ENCODE data around the gene MEX3D.
"Not testable (repeated sequence)": the region's sequence is repeated elsewhere in the genome, so short reads cannot be mapped to it uniquely, and the experiment has no call there.

The MEX3D gene

DNA sequence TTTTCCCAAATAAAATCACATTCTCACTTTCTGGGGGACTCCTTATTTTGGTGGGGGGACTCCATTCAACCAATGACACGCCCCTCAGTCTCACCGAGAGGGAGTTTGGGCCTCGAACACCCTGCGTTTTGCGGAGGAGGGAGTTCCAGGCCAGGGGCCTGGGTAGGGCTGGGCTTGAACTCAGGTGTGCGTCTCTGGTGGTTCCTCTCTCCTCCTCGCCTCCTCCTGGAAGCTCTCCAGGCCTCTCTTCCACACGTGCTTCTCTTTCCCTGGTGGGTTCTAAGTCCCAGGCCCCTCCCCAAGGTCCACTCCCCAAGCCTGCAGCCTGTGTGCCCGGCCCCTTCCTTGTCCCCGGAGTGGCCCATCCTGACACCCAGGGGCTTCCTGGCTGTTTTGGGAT lies 14.7 kb downstream of the MEX3D start:
- H3K4me3 ChIP-seq, result no peak overlapping the region
- H3K27ac ChIP-seq, result no peak overlapping the region
- DNase-seq (ENCODE audit: low spot score), result no peak
- TF ChIP-seq, protein P1, sequence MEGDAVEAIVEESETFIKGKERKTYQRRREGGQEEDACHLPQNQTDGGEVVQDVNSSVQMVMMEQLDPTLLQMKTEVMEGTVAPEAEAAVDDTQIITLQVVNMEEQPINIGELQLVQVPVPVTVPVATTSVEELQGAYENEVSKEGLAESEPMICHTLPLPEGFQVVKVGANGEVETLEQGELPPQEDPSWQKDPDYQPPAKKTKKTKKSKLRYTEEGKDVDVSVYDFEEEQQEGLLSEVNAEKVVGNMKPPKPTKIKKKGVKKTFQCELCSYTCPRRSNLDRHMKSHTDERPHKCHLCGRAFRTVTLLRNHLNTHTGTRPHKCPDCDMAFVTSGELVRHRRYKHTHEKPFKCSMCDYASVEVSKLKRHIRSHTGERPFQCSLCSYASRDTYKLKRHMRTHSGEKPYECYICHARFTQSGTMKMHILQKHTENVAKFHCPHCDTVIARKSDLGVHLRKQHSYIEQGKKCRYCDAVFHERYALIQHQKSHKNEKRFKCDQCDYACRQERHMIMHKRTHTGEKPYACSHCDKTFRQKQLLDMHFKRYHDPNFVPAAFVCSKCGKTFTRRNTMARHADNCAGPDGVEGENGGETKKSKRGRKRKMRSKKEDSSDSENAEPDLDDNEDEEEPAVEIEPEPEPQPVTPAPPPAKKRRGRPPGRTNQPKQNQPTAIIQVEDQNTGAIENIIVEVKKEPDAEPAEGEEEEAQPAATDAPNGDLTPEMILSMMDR (IDR thresholded peaks at IDR 0.05), result no peak

DNA sequence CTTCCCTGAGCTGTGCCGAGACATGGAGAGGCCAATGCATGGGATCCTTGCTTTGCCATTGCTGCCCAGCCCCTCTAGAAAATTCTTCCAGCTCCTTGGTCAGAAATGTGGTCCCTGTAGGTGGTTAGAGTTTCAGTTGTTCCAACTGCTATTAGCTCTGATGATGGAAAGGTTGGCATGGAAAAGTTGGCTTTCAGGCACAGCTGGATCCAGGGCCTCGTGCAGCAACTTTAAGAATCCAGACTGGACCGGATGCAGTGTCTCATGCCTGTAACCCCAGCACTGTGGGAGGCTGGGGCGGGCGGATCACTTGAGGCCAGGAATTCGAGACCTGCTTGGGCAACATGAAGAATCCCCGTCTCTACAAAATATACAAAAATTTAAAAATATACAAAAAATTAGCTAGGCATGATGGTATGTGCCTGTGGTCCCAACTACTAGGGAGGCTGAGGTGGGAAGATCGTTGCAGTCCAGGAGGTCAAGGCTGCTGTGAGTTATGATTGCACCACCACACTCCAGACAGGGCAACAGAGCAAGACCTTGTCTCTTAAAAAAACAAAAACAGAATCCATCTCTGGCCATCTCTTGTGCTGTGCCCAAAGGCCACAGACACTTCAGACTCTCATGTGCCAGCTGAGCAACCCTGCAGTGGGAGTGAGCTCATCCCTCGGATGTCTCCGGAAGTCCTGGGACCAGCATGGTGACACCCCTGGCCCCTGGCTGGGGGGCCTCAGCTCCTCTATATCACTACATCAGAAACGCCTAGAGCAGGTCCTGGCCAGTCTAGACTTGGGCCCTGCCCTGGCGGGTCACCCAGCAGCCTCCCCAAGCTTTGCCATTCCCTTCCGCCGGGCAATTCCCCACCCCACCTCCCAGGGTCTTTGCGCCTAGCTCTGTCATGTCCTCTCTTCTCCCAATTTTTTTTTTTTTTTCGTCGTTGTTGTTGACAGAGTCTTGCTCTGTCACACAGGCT lies 16.8 kb downstream of the MEX3D start:
- TF ChIP-seq, protein P1 (IDR thresholded peaks at IDR 0.05), result no peak
- H3K4me3 ChIP-seq, result no peak overlapping the region
- DNase-seq (ENCODE audit: low spot score), result no peak
- H3K27ac ChIP-seq, result no peak overlapping the region

DNA sequence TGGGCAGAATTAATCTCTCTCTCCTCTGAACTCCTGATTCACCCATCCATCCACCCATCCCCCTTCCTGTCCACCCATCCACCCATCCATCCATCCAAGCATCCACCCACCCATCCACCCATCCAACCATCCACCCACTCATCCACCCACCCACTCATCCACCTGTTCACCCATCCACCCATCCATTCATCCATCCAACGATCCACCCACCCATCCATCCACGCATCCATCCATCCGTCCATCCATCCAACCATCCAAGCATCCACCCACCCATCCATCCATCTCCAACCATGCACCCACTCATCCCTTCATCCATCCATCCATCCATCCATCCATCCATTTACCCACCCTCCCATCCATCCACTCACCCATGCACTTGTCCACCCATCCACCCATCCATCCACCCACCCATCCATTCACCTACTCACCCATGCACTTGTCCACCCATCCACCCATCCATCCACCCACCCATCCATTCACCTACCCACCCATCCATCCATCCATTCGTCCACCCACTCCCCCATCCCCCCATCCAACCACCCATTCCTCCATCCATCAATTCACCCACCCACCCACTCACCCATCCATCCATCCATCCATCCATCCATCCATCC lies 18.7 kb downstream of the MEX3D start:
- DNase-seq (ENCODE audit: low spot score), result no peak
- TF ChIP-seq, protein P1 (IDR thresholded peaks at IDR 0.05), result no peak
- no peak overlapping the region for H3K27ac ChIP-seq

DNA sequence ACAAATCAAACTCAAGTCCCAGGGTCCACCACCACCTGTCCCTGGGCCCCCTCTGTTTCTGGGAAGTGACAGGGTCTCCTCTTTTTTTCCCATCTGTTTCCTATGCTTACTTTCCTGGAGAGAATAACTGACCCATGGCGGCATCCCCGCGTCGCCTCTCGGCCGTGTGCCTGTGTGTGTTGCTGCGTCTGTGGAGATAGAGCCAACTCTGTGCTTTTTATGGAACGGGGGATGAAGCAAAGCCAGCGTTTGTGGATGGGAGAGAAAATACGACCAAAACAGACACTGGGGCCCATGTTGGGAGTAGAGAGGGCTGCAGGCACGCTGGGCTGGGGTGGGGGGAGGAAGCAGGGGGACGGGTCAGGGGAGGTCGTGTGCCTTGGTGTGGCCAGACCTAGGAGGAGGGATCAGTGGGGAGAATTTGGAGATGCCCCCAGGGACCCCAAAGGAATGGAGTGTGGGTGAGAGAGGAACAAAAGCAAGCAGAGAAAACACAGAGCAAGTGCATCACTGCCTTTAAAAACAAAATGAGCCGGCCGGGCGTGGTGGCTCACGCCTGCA lies 27.7 kb downstream of the MEX3D start:
- Histone ChIP-seq H3K27ac (no peak overlapping the region), H3K4me3 (no peak overlapping the region)
- DNase-seq (ENCODE audit: low spot score), result no peak
- TF ChIP-seq, protein P1 (IDR thresholded peaks at IDR 0.05), result no peak

More for the DNA sequence above, 18.7 kb downstream of the MEX3D start:
- no peak overlapping the region for H3K4me3 ChIP-seq

DNA sequence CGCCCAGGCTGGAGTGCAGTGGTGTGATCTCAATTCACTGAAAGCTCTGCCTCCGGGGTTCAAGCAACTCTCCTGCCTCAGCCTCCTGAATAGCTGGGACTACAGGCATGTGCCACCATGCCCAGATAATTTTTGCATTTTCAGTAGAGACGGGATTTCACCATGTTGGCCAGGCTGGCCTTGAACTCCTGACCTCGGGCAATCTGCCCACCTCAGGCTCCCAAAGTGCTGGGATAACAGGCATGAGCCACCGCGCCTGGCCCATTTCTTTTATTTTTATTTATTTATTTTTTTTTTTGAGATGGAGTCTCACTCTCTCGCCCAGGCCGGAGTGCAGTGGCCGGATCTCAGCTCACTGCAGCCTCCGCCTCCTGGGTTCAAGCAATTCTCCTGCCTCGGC lies 28.4 kb downstream of the MEX3D start:
- not testable (repeated sequence) for DNase-seq (ENCODE audit: low spot score); H3K27ac ChIP-seq; H3K4me3 ChIP-seq

DNA sequence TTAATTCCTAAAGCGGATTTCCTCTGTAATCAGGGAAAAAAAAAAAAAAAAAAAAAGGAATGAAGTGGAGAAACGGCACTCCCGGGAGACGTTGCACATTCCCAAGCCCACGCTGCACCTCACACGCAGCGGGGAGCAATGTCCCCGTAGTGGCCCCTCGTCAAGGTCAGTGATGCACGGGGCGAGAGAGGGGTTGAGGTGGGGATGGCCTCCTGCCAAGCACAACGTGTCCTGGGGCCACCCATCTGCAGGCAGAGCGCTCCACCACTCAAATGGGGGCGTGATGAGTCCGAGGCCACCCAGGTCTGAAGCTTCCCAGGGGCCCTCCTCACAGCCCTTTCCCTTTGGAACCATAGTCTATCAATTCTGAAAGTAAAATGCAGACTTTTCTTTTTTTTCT lies 29.1 kb downstream of the MEX3D start:
- TF ChIP-seq, protein P1 (IDR thresholded peaks at IDR 0.05), result no peak
- DNase-seq (ENCODE audit: low spot score), result no peak
- Histone ChIP-seq H3K27ac (no peak overlapping the region), H3K4me3 (no peak overlapping the region)

DNA sequence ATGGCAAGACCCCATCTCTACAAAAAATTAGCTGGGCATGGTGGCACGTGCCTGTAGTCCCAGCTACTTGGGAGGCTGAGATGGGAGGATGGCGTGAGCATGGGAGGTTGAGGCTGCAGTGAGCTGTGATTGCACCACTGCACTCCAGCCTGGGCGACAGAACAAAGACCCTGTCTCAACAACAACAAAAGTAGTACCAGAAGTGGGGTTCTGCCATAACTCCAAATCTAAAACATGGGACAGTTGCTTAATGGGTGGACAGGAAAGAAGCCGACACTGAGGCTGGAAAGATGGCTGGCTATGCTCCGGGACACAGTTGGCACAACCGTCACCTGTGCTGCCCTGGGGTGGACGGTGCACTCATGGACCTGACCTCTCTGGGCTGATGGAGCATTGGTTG lies 32.4 kb downstream of the MEX3D start:
- not testable (repeated sequence) for DNase-seq (ENCODE audit: low spot score); H3K27ac ChIP-seq; H3K4me3 ChIP-seq

DNA sequence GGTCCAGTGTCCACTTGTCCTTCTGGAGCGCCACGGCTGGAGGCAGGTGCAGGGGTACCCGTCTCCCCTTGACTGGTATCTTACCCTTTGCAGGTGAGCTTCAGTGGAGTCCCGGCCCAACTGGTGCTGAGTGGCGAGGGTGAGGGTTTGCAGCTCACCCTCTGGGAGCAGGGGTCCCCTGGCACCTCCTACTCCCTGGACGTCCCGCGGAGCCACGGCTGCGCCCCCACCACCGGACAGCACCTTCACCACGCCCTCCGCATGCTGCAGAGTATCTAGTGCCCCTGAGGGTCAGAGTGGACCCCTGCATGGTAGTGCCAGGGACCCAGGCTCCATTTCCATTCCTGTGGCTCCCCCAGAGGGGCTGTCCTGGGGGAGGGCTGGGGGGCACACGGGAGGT lies 33.2 kb downstream of the MEX3D start:
- Histone ChIP-seq H3K4me3 (no peak overlapping the region), H3K27ac (no peak overlapping the region)
- TF ChIP-seq, protein P1 (IDR thresholded peaks at IDR 0.05), result no peak
- no peak for DNase-seq (ENCODE audit: low spot score)

All from coronary artery (tissue), 2 donors.